Epidermal melanocyte (primary cell): Measurements from ENCODE around the gene OSBP.
"Not testable (repeated sequence)": the region's sequence is repeated elsewhere in the genome, so short reads cannot be mapped to it uniquely, and the experiment has no call there.

Experiments
- DNase-seq: peaks from one replicate; pipeline ENCODE4 v3.0.0; 2011; ENCODE audit warnings: low spot score; ENCODE audit not compliant: insufficient read length

OSBP gene

GRCh38 chr11:59555601-59556114 lies 59.9 kb downstream of the OSBP start:
- DNase-seq = no peak

- no peak for DNase-seq
Observed at GRCh38 chr11:59553323-59553722, 62.3 kb downstream of the OSBP start.

- no peak for DNase-seq
Observed at GRCh38 chr11:59552844-59553243, 62.7 kb downstream of the OSBP start.

- no peak for DNase-seq
Observed at GRCh38 chr11:59551659-59552521, 63.7 kb downstream of the OSBP start.

- DNase-seq = no peak
Observed at GRCh38 chr11:59550842-59551658, 64.5 kb downstream of the OSBP start.

- DNase-seq = no peak
Observed at GRCh38 chr11:59550368-59550841, 65.2 kb downstream of the OSBP start.

GRCh38 chr11:59548309-59548656 lies 67.3 kb downstream of the OSBP start:
- no peak for DNase-seq

GRCh38 chr11:59547605-59548308 lies 67.8 kb downstream of the OSBP start:
- not testable (repeated sequence) for DNase-seq

- DNase-seq = no peak
Observed at GRCh38 chr11:59545179-59546020, 70.2 kb downstream of the OSBP start.

- no peak for DNase-seq
Observed at GRCh38 chr11:59544869-59545178, 70.8 kb downstream of the OSBP start.

GRCh38 chr11:59543713-59544112 lies 71.9 kb downstream of the OSBP start:
- not testable (repeated sequence) for DNase-seq

GRCh38 chr11:59542142-59542810 lies 73.3 kb downstream of the OSBP start:
- no peak for DNase-seq

- DNase-seq = no peak
Observed at GRCh38 chr11:59534676-59535075, 80.9 kb downstream of the OSBP start.

GRCh38 chr11:59532620-59533019 lies 83.0 kb downstream of the OSBP start:
- DNase-seq = no peak

GRCh38 chr11:59528711-59529110 lies 86.9 kb downstream of the OSBP start:
- DNase-seq = no peak
